Anterior cingulate cortex (tissue), 58 donors: ENCODE measurements around the gene HORMAD2.
A peak's percentile ranks its signal among the peaks of the same experiment; 100 is the strongest.

Experiments
- DNase-seq, 58 donors: peaks; one replicate each; lab custom pipeline; 2025; lab: John Stamatoyannopoulos, UW

HORMAD2 gene

GRCh38 chr22:30221121-30221992 lies 141.1 kb downstream of the HORMAD2 start:
- no peak for DNase-seq

GRCh38 chr22:30222321-30222720 lies 142.1 kb downstream of the HORMAD2 start:
- DNase-seq = no peak

GRCh38 chr22:30223303-30223702 lies 143.0 kb downstream of the HORMAD2 start:
- DNase-seq = no peak

- DNase-seq = no peak
Measured at GRCh38 chr22:30224161-30224857, 144.0 kb downstream of the HORMAD2 start.

GRCh38 chr22:30225220-30225927 lies 145.1 kb downstream of the HORMAD2 start:
- DNase-seq = no peak

GRCh38 chr22:30226192-30226832 lies 146.0 kb downstream of the HORMAD2 start:
- peak in 1 of 58 donors; percentile 11 for DNase-seq
